Kidney epithelial cell (primary cell): ENCODE data around the gene GPN3. TPM values are rescaled to one million over a fixed set of nuclear protein-coding genes. Genes with fewer than 3 reads are reported as not detected.

Source experiments
- DNase-seq: peaks from one replicate; pipeline ENCODE4 v3.0.0-alpha.2; 2010; ENCODE audit warnings: low read depth
- H3K27me3 ChIP-seq: 2 replicates; pipeline ENCODE4 v1.6.0; 2011; ENCODE audit warnings: low read length; ENCODE audit not compliant: control insufficient read depth, insufficient read depth
- H3K36me3 ChIP-seq: 2 replicates; pipeline ENCODE4 v1.5.1; 2011; ENCODE audit warnings: low read length; ENCODE audit not compliant: control insufficient read depth, insufficient read depth
- H3K4me3 ChIP-seq: 2 replicates; pipeline ENCODE4 v1.5.1; 2011; ENCODE audit warnings: low read depth, mild to moderate bottlenecking, control low read depth, low read length
- total RNA-seq: library from RNA; depleted of rRNA; stranded (reverse); fragments of >200 nt; gene quantifications from 2 replicates; pipeline ENCODE4 v1.2.3, GENCODE V29; 2015
- TF ChIP-seq, protein P1 (sequence below): IDR thresholded peaks from 2 replicates; pipeline ENCODE4 v1.5.1; 2011; ENCODE audit warnings: mild to moderate bottlenecking, moderate library complexity, low read length, control low read depth, inconsistent platforms; ENCODE audit not compliant: insufficient read depth, poor library complexity, severe bottlenecking

Gene GPN3
- total RNA-seq, 1 donor from 2014 or later = 25.9 TPM

- Histone ChIP-seq H3K36me3 (no peaks in the 10 kb centered on the region), H3K27me3 (no peaks in the 10 kb centered on the region), H3K4me3 (no peak overlapping the region)
- TF ChIP-seq, protein P1, sequence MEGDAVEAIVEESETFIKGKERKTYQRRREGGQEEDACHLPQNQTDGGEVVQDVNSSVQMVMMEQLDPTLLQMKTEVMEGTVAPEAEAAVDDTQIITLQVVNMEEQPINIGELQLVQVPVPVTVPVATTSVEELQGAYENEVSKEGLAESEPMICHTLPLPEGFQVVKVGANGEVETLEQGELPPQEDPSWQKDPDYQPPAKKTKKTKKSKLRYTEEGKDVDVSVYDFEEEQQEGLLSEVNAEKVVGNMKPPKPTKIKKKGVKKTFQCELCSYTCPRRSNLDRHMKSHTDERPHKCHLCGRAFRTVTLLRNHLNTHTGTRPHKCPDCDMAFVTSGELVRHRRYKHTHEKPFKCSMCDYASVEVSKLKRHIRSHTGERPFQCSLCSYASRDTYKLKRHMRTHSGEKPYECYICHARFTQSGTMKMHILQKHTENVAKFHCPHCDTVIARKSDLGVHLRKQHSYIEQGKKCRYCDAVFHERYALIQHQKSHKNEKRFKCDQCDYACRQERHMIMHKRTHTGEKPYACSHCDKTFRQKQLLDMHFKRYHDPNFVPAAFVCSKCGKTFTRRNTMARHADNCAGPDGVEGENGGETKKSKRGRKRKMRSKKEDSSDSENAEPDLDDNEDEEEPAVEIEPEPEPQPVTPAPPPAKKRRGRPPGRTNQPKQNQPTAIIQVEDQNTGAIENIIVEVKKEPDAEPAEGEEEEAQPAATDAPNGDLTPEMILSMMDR = no peak
- DNase-seq = no peak
Measured at GRCh38 chr12:110453569-110454296, 14.3 kb downstream of the GPN3 start.

DNA sequence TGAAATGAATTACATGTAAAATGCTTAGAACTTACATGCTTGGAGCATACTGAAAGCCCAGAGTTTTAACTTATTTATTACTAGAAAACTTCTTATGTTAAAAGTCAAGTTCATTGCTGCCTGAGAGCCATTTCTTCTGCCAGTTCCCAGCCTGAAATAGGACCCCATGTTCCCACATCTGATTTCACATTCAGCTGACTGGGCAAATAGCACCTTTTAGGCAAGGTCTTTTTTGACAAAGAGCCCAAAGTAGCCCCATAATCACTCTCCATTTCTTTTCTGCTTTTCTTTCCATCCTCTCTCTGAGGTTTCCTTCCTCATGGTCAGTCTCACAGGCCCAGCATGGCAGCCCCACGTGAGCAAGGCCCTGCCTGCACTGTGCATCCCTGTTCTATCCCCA, 16.8 kb downstream of the GPN3 start:
- TF ChIP-seq, protein P1 = no peak
- no peak for DNase-seq
- H3K27me3 ChIP-seq = no peaks in the 10 kb centered on the region
- no peak overlapping the region for H3K4me3 ChIP-seq
- H3K36me3 ChIP-seq = no peaks in the 10 kb centered on the region

GRCh38 chr12:110449799-110450497, 18.1 kb downstream of the GPN3 start, which contains the start of gene ARPC3:
ARPC3 (minus strand) TSS chr12:110450337; CDS start chr12:110450260, 77 bp downstream.
- TF ChIP-seq, protein P1 = peak; percentile 91
- Histone ChIP-seq H3K27me3 (no peaks in the 10 kb centered on the region), H3K36me3 (no peaks in the 10 kb centered on the region), H3K4me3 (peak within 1 kb of the TSS; percentile 91)
- DNase-seq = peak; percentile 82

- no peak overlapping the region for H3K4me3 ChIP-seq
- no peaks in the 10 kb centered on the region for H3K36me3 ChIP-seq
- DNase-seq = no peak
- H3K27me3 ChIP-seq = no peaks in the 10 kb centered on the region
- TF ChIP-seq, protein P1 = no peak
Measured at GRCh38 chr12:110444455-110444854, 23.6 kb downstream of the GPN3 start.

DNA sequence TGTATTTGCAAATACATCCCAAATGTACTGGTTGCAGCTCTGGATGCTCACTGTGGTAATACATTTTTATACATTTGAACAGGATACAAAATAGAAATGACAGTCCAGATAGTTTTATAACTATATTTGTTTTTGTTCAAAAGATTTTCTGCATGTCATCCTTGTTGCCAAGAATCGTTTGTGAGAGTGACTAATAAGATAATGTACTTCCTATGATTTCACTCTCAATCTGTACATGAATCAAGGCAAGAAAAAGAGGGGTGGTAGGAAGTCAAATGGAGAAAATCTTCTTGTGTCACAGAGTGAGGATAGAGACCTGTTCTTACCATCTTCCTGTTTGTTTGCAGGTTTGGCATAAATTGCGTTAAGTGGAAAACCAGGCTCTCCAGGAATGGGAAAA, 31.8 kb downstream of the GPN3 start:
- H3K4me3 ChIP-seq = no peak overlapping the region
- no peak for DNase-seq
- H3K36me3 ChIP-seq = no peaks in the 10 kb centered on the region
- TF ChIP-seq, protein P1 = no peak
- H3K27me3 ChIP-seq = no peaks in the 10 kb centered on the region
